Endometrial microvascular endothelial cells (primary cell): Measurements from ENCODE around the gene OBSCN. TPM values are rescaled to one million over a fixed set of nuclear protein-coding genes. Genes with fewer than 3 reads are reported as not detected.
"Not testable (repeated sequence)": the region's sequence is repeated elsewhere in the genome, so short reads cannot be mapped to it uniquely, and the experiment has no call there.

ENCODE experiments used
- in situ Hi-C: cut with HindIII; loops from 2 replicates; pipeline ENCODE4 v1.10.0; 2017; ENCODE audit warnings: low sequenced_read_pairs, low pct_unique_long_range_greater_than_20kb; ENCODE audit errors: inconsistent ontology term
- total RNA-seq: library from RNA; depleted of rRNA; stranded (reverse); fragments of >200 nt; gene quantifications from one replicate; pipeline ENCODE4 v1.2.3, GENCODE V29; 2015; ENCODE audit errors: inconsistent ontology term

OBSCN gene
- total RNA-seq, 1 donor from 2014 or later: 0.37 TPM

- in situ Hi-C loops: not testable (repeated sequence)
Observed at GRCh38 chr1:228243989-228244388, 36.1 kb downstream of the OBSCN start.

- in situ Hi-C loops: no loop called here
Observed at GRCh38 chr1:228245111-228245510, 37.3 kb downstream of the OBSCN start.

- in situ Hi-C loops: no loop called here
Observed at GRCh38 chr1:228246216-228246900, 38.5 kb downstream of the OBSCN start.

GRCh38 chr1:228249513-228250305 lies 41.9 kb downstream of the OBSCN start:
- in situ Hi-C loops: no loop called here

- in situ Hi-C loops: not testable (repeated sequence)
Observed at GRCh38 chr1:228252476-228252875, 44.6 kb downstream of the OBSCN start.

GRCh38 chr1:228256626-228257375 lies 49.0 kb downstream of the OBSCN start:
- in situ Hi-C loops: no loop called here

GRCh38 chr1:228258486-228258885 lies 50.6 kb downstream of the OBSCN start:
- in situ Hi-C loops: no loop called here

GRCh38 chr1:228259368-228259894 lies 51.6 kb downstream of the OBSCN start:
- in situ Hi-C loops: no loop called here

- in situ Hi-C loops: no loop called here
Observed at GRCh38 chr1:228259951-228260350, 52.1 kb downstream of the OBSCN start.

- in situ Hi-C loops: no loop called here
Observed at GRCh38 chr1:228261706-228262105, 53.9 kb downstream of the OBSCN start.

GRCh38 chr1:228262475-228262874 lies 54.6 kb downstream of the OBSCN start:
- in situ Hi-C loops: no loop called here

- in situ Hi-C loops: no loop called here
Observed at GRCh38 chr1:228263636-228264035, 55.8 kb downstream of the OBSCN start.

GRCh38 chr1:228264090-228264829 lies 56.4 kb downstream of the OBSCN start:
- in situ Hi-C loops: no loop called here

- in situ Hi-C loops: no loop called here
Observed at GRCh38 chr1:228265167-228265566, 57.3 kb downstream of the OBSCN start.

- in situ Hi-C loops: no loop called here
Observed at GRCh38 chr1:228267962-228268880, 60.4 kb downstream of the OBSCN start.

GRCh38 chr1:228268881-228269265 lies 61.0 kb downstream of the OBSCN start:
- in situ Hi-C loops: no loop called here

- in situ Hi-C loops: not testable (repeated sequence)
Observed at GRCh38 chr1:228269431-228269830, 61.6 kb downstream of the OBSCN start.

GRCh38 chr1:228270032-228270431 lies 62.2 kb downstream of the OBSCN start:
- in situ Hi-C loops: no loop called here
